Measurements from ENCODE around the gene SPATA31C1.
"Not testable (repeated sequence)": the region's sequence is repeated elsewhere in the genome, so short reads cannot be mapped to it uniquely, and the experiment has no call there.

SPATA31C1 gene

DNA sequence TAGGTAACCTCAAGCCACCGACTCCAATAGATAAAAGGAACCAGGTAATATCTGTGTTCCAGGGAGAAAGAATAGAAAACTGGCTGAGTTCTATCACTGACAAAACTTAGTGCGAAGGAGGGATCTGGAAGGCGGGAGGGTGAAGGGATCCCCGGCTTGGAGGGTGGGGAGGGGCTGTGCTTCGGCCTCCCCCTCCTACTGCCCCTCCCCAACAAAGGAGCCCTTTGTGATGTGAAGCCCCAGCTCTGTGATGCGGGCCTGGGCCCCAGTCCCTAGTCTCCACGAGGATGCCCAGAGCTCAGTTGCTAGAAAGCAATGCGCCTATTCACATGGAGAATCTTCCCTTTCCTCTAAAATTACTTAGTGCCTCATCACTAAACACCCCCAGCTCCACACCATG is at the start of gene SPATA31C1:
SPATA31C1 (plus strand) TSS at position 301 of the 400 bp plus-strand sequence.
- H3K9ac ChIP-seq, H3K4me2 ChIP-seq, H3K36me3 ChIP-seq, H3K4me3 ChIP-seq, H3K27ac ChIP-seq, H4K20me1 ChIP-seq, H3K9me3 ChIP-seq: not testable (repeated sequence)
- Histone ChIP-seq H3K4me1 (peaks cover 12% of the 10 kb centered on the region; the same call in 1 of the 2 replicates), H3K27me3 (peaks cover 26% of the 10 kb centered on the region)

DNA sequence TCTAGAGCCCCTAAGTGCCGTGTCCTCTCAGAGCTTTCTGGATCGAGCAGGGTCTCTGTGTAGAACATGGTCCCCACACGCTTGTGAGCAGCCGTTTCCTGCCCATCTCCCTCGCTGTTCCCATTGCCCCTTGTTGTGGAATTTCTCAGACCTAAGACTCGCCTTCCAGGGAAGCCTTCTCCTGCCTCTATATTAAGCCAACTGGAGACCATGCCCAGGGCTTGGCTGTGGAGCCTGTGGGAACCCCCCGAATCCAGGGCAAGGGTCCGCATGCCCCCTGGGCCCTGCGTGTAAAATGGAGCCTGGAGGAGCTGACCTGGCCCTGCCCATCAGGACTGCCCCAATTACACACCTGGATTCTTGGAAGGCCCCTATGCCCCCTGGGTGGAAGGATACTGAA is 49.6 kb upstream of the SPATA31C1 start:
- Histone ChIP-seq H3K4me3 (no peak overlapping the region), H3K9ac (no peak overlapping the region), H3K9me3 (no peaks in the 10 kb centered on the region), H3K4me2 (no peak overlapping the region), H3K36me3 (no peaks in the 10 kb centered on the region), H3K27ac (no peak overlapping the region), H3K27me3 (no peaks in the 10 kb centered on the region), H4K20me1 (no peaks in the 10 kb centered on the region), H3K4me1 (peaks cover 6% of the 10 kb centered on the region)
- TF ChIP-seq Cebpa-rat (IDR thresholded peaks at IDR 0.05), result no peak

- no peaks in the 10 kb centered on the region for H3K27me3 ChIP-seq
- no peak overlapping the region for H3K9ac ChIP-seq
- no peaks in the 10 kb centered on the region for H4K20me1 ChIP-seq
- H3K4me3 ChIP-seq, result no peak overlapping the region
- no peaks in the 10 kb centered on the region for H3K9me3 ChIP-seq
- no peaks in the 10 kb centered on the region for H3K36me3 ChIP-seq
- no peak overlapping the region for H3K4me2 ChIP-seq
- H3K4me1 ChIP-seq, result peaks cover 6% of the 10 kb centered on the region
- no peak overlapping the region for H3K27ac ChIP-seq
- no peak for TF ChIP-seq Cebpa-rat (IDR thresholded peaks at IDR 0.05)
Measured at GRCh38 chr9:87868635-87869034, 49.1 kb upstream of the SPATA31C1 start.

DNA sequence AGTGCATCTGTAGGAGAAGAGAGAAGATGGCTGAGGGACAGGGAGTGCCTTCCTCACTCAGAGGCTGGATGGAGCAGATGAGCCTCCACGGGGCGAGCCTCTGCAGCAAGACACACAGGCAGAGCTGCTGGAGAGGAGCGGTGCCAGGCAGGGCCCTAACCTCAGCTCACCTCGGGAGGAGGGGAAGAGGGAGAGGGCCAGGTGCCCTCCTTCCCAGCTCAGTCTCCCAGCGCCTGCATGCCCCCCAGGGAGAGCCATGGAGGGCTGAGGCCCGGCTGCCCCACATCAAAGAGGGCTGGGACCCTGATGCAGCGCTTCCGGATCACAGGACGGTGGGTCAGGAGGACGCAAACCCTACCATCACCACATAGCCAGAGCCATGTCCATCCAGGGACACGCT is 48.7 kb upstream of the SPATA31C1 start:
- Histone ChIP-seq H3K9me3 (no peaks in the 10 kb centered on the region), H3K4me2 (peak overlapping the region; percentile 36; the same call in 1 of the 2 replicates), H4K20me1 (no peaks in the 10 kb centered on the region), H3K4me3 (no peak overlapping the region), H3K4me1 (peaks cover 6% of the 10 kb centered on the region), H3K9ac (no peak overlapping the region), H3K36me3 (no peaks in the 10 kb centered on the region), H3K27me3 (no peaks in the 10 kb centered on the region), H3K27ac (no peak overlapping the region)
- no peak for TF ChIP-seq Cebpa-rat (IDR thresholded peaks at IDR 0.05)

- no peak overlapping the region for H3K4me2 ChIP-seq
- no peaks in the 10 kb centered on the region for H4K20me1 ChIP-seq
- H3K4me3 ChIP-seq, result no peak overlapping the region
- H3K9me3 ChIP-seq, result no peaks in the 10 kb centered on the region
- no peaks in the 10 kb centered on the region for H3K27me3 ChIP-seq
- no peak overlapping the region for H3K27ac ChIP-seq
- no peak overlapping the region for H3K9ac ChIP-seq
- peaks cover 6% of the 10 kb centered on the region for H3K4me1 ChIP-seq
- TF ChIP-seq Cebpa-rat (IDR thresholded peaks at IDR 0.05), result no peak
- H3K36me3 ChIP-seq, result no peaks in the 10 kb centered on the region
Measured at GRCh38 chr9:87871425-87872078, 46.2 kb upstream of the SPATA31C1 start.

DNA sequence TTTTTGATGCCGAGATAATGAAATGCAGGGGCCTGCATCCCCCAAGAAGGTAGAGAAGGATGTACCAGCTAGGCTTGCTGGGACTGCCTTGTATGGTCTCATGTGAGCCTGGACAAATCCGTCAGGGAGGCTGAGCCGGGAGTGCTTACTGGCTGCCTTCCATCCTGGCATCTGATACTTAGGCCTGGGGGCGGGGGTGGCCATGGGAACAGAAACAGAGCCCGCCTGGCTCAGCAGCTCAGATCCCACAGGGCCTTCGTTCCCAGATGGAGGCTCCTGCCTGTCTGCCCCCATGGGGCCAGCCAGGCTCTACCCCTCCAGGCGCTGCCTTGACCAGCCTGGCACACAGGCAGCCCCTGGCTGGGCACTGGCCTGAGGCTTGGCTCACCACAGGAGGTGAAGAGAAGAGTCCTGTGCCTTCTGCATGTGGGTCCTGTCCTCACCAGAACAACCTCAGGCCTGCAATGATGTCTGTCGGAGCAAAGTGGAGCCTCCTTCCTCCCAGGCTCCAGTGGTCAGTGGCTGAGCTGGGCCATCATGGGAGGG is 45.6 kb upstream of the SPATA31C1 start:
- Histone ChIP-seq H3K27me3 (no peaks in the 10 kb centered on the region), H3K27ac (no peak overlapping the region), H3K4me1 (peaks cover 6% of the 10 kb centered on the region), H3K36me3 (no peaks in the 10 kb centered on the region), H4K20me1 (no peaks in the 10 kb centered on the region), H3K4me2 (no peak overlapping the region), H3K4me3 (no peak overlapping the region), H3K9me3 (no peaks in the 10 kb centered on the region), H3K9ac (no peak overlapping the region)
- no peak for TF ChIP-seq Cebpa-rat (IDR thresholded peaks at IDR 0.05)

DNA sequence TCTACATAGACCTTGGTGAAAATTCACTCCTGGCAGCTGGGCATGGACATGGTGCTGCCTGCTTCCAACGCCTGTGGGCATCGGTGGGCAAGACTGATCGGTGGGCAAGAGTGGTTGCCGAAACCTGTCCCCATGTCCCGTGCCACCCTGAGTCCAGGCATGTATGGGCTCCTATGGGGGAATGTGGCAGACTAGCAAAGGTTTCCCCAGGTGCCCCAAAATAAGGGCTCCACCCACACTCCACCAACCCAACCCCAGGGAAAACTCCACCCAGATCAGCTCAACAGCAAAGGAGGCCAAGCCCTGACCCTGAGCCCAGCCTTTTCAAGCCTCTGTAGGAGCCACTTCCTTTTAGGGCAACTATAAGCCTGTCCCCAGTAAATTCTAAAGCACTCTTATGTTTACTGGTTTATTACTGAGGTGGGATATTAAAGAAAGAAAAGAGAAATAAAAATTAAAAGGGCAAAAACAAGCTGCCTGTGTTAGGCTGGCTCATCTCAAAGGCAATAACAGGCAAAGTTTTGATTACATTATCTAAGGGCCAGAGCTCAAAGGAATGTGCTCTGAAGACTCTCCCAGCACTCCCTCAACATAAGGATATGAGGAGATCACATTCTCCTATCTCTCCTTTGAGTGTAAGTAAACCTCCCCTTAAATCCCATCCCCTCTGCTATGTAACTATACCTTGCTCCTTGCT is 44.0 kb upstream of the SPATA31C1 start:
- H3K27me3 ChIP-seq, result no peaks in the 10 kb centered on the region
- no peak for TF ChIP-seq Cebpa-rat (IDR thresholded peaks at IDR 0.05)
- H3K4me3 ChIP-seq, result no peak overlapping the region
- no peaks in the 10 kb centered on the region for H3K9me3 ChIP-seq
- H3K9ac ChIP-seq, result no peak overlapping the region
- H3K4me2 ChIP-seq, result no peak overlapping the region
- no peak overlapping the region for H3K27ac ChIP-seq
- H3K4me1 ChIP-seq, result peaks cover 6% of the 10 kb centered on the region
- no peaks in the 10 kb centered on the region for H3K36me3 ChIP-seq
- no peaks in the 10 kb centered on the region for H4K20me1 ChIP-seq

- Histone ChIP-seq H3K4me1 (peaks cover 2% of the 10 kb centered on the region), H3K4me3 (no peak overlapping the region), H3K9me3 (no peaks in the 10 kb centered on the region), H4K20me1 (no peaks in the 10 kb centered on the region), H3K4me2 (no peak overlapping the region), H3K27me3 (no peaks in the 10 kb centered on the region), H3K36me3 (no peaks in the 10 kb centered on the region), H3K27ac (no peak overlapping the region), H3K9ac (no peak overlapping the region)
- TF ChIP-seq Cebpa-rat (IDR thresholded peaks at IDR 0.05), result no peak
Measured at GRCh38 chr9:87874304-87874623, 43.5 kb upstream of the SPATA31C1 start.

DNA sequence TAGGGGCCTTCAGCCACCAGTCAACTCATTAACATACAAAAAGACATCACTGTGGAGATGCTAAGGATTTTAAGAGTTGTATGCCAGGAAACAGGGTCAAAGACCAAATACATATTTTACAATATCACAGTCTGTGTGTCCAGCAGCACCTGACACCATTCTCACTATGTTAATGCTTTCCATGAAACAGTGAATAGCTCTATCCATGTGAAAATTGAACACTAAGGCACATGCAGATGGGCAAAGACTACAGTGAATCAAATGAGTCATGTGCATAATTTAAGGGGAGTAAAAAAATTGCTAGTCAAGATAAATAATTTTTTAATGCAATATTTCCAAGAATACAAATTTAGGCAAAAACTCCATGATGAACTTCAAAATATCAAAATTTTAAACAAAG is 42.7 kb upstream of the SPATA31C1 start:
- H3K27ac ChIP-seq, result no peak overlapping the region
- no peak overlapping the region for H3K9ac ChIP-seq
- H3K27me3 ChIP-seq, result no peaks in the 10 kb centered on the region
- no peak for TF ChIP-seq Cebpa-rat (IDR thresholded peaks at IDR 0.05)
- no peaks in the 10 kb centered on the region for H4K20me1 ChIP-seq
- H3K4me3 ChIP-seq, result no peak overlapping the region
- no peaks in the 10 kb centered on the region for H3K36me3 ChIP-seq
- no peaks in the 10 kb centered on the region for H3K4me1 ChIP-seq
- H3K4me2 ChIP-seq, result no peak overlapping the region
- no peaks in the 10 kb centered on the region for H3K9me3 ChIP-seq

- no peaks in the 10 kb centered on the region for H3K36me3 ChIP-seq
- no peak for TF ChIP-seq Cebpa-rat (IDR thresholded peaks at IDR 0.05)
- H3K4me2 ChIP-seq, result no peak overlapping the region
- H3K27ac ChIP-seq, result no peak overlapping the region
- H3K9me3 ChIP-seq, result no peaks in the 10 kb centered on the region
- no peak overlapping the region for H3K4me3 ChIP-seq
- no peak overlapping the region for H3K9ac ChIP-seq
- no peaks in the 10 kb centered on the region for H4K20me1 ChIP-seq
- H3K27me3 ChIP-seq, result no peaks in the 10 kb centered on the region
- no peaks in the 10 kb centered on the region for H3K4me1 ChIP-seq
Measured at GRCh38 chr9:87875831-87876545, 41.8 kb upstream of the SPATA31C1 start.

Data from BLaER1 (cell line).